GM12878 (cell line): ENCODE results near the gene TMEM255A. TPM values are rescaled to one million over a fixed set of nuclear protein-coding genes. Genes with fewer than 3 reads are reported as not detected.

Source experiments
- ATAC-seq: fragments of 200-7000 bp; cut with Tn5 transposase; 3 replicates; pipeline ENCODE4 v1.9.1; 2020; ENCODE audit warnings: mild to moderate bottlenecking, moderate library complexity
- BruUV-seq: library from RNA; stranded (reverse); fragments of 400-500 nt; replicated peaks from 2 replicates; lab custom pipeline; 2021; lab: Mats Ljungman, UMichigan
- CTCF ChIA-PET: fragments of 300-600 bp; sonication (Branson Sonifier 250); formaldehyde crosslinking; extraction: SDS; loops from one replicate; lab custom pipeline; 2021; ENCODE audit warnings: inconsistent platforms; lab: Yijun Ruan, JAX
- POLR2A ChIA-PET: fragments of 350-600 bp; formaldehyde crosslinking; extraction: SDS; loops from one replicate; lab custom pipeline; 2021; ENCODE audit warnings: inconsistent platforms; lab: Charles Lee
- RAD21 ChIA-PET: fragments of 300-600 bp; sonication (Branson Sonifier 250); formaldehyde crosslinking; loops from one replicate; lab custom pipeline; 2023; ENCODE audit warnings: antibody characterized with exemption; ENCODE audit not compliant: unreplicated experiment; lab: Charles Lee
- SMC1A ChIA-PET: fragments of 300-600 bp; sonication (Branson Sonifier 250); formaldehyde crosslinking; loops from one replicate; lab custom pipeline; 2023; ENCODE audit not compliant: unreplicated experiment, uncharacterized antibody; lab: Charles Lee
- DNase-seq: peaks from one replicate; pipeline ENCODE4 v3.0.0-alpha.2; 2011; ENCODE audit warnings: low read depth, low spot score
- FAIRE-seq: peaks from 3 replicates; lab custom pipeline; 2011; peaks lifted over from hg19 to GRCh38; lab: Jason Lieb, UNC
- H2AFZ ChIP-seq: 2 replicates; pipeline ENCODE4 v1.6.0; 2011; ENCODE audit warnings: low read depth, low read length, control low read depth; ENCODE audit not compliant: control insufficient read depth
- H3K27ac ChIP-seq: 2 replicates; pipeline ENCODE4 v1.5.1; 2011; ENCODE audit warnings: control low read depth; ENCODE audit not compliant: control insufficient read depth, insufficient read depth
- H3K27me3 ChIP-seq, 2 experiments: replicated peaks in 1 of 2; 2 replicates each; pipeline versions ENCODE4 v1.6.0 to v1.6.1; 2011; ENCODE audit warnings: low read length in 1 of 2; ENCODE audit not compliant: control insufficient read depth in 2 of 2, insufficient read depth in 2 of 2
- H3K36me3 ChIP-seq, 2 experiments: 2 replicates each; pipeline ENCODE4 v1.5.1; 2011; ENCODE audit warnings: low read length in 1 of 2; ENCODE audit not compliant: control insufficient read depth in 2 of 2, insufficient read depth in 2 of 2
- H3K4me1 ChIP-seq: 2 replicates; pipeline ENCODE4 v1.6.1; 2011; ENCODE audit warnings: mild to moderate bottlenecking, low read length, moderate library complexity, mixed read lengths; ENCODE audit not compliant: control insufficient read depth, insufficient read depth
- H3K4me2 ChIP-seq: 2 replicates; pipeline ENCODE4 v1.6.0; 2011; ENCODE audit warnings: control low read depth; ENCODE audit not compliant: control insufficient read depth, insufficient read depth
- H3K4me3 ChIP-seq: fragments of 200-600 bp; sonication (generic); 2 replicates; pipeline ENCODE4 v1.5.1; 2016
- H3K79me2 ChIP-seq: 2 replicates; pipeline ENCODE4 v1.6.0; 2011; ENCODE audit warnings: low read length; ENCODE audit not compliant: control insufficient read depth, insufficient read depth
- H3K9ac ChIP-seq: 2 replicates; pipeline ENCODE4 v1.8.0; 2011; ENCODE audit warnings: low read length, control low read depth, mixed read lengths; ENCODE audit not compliant: control insufficient read depth, insufficient read depth
- H3K9me3 ChIP-seq: replicated peaks from 3 replicates; pipeline ENCODE4 v1.5.1; 2011; ENCODE audit warnings: mild to moderate bottlenecking, low read length; ENCODE audit not compliant: control insufficient read depth, insufficient read depth
- H4K20me1 ChIP-seq: 2 replicates; pipeline ENCODE4 v1.6.0; 2011; ENCODE audit not compliant: control insufficient read depth, insufficient read depth
- BCL11A ChIP-seq: IDR thresholded peaks from 2 replicates; pipeline ENCODE4 v1.6.1; 2011; ENCODE audit warnings: low read depth, low read length
- ELK1 ChIP-seq: IDR thresholded peaks from 2 replicates; pipeline ENCODE4 v1.6.1; 2012; ENCODE audit warnings: low read depth, low read length, improper control_type of control experiment
- NR2C1 ChIP-seq: fragments of 450-650 bp; IDR thresholded peaks from 2 replicates; pipeline ENCODE4 v1.6.1; 2017; ENCODE audit warnings: antibody characterized with exemption, mild to moderate bottlenecking, moderate library complexity
- NR2F1 ChIP-seq: fragments of 450-650 bp; conservative IDR thresholded peaks from 2 replicates; pipeline ENCODE4 v1.6.1; 2017; ENCODE audit warnings: mild to moderate bottlenecking
- USF2 ChIP-seq: IDR thresholded peaks from 2 replicates; pipeline ENCODE4 v1.6.1; 2011; ENCODE audit warnings: low read depth, low read length, improper control_type of control experiment, borderline replicate concordance
- ZSCAN29 ChIP-seq: fragments of 450-650 bp; IDR thresholded peaks from 2 replicates; pipeline ENCODE4 v1.6.1; 2017; ENCODE audit warnings: mild to moderate bottlenecking, moderate library complexity
- WGBS: methylation state at CpG from one replicate; pipeline ENCODE4 v1.1.6; 2016; ENCODE audit warnings: low lambda C conversion rate; ENCODE audit not compliant: insufficient replicate concordance, insufficient coverage; ENCODE audit errors: missing lambda C conversion rate; 5-methylcytosine and 5-hydroxymethylcytosine counted together
- in situ Hi-C: fragments of 300-500 bp; cut with MboI; formaldehyde crosslinking; loops from 9 replicates; pipeline ENCODE4 v1.14.3; 2018; ENCODE audit warnings: mixed read lengths
- intact Hi-C: fragments of 100-400 bp; cut with micrococcal nuclease; formaldehyde crosslinking; loops from one replicate; pipeline ENCODE4 v1.14.2; 2022; ENCODE audit not compliant: unreplicated experiment
- polyA plus RNA-seq, 11 experiments: library from polyadenylated mRNA; depleted of rRNA in 4 of 11; unstranded in 6 of 11; stranded (reverse) in 5 of 11; fragments of >200 nt; fragmentation: Nextera tagmentation in 4 of 11; fragmentation: Illumina TruSeq in 1 of 11; extraction: Ambion mirVana in 4 of 11; extraction: Trizol in 1 of 11; gene quantifications; 1 replicate in 1 of 11; 2 replicates in 10 of 11; pipeline versions ENCODE4 v1.2.1 to v1.2.3, GENCODE V29; 2011 to 2016; ENCODE audit warnings: inconsistent platforms in 2 of 11, missing spikeins in 2 of 11, low read depth in 1 of 11
- total RNA-seq, 4 experiments: library from RNA; depleted of rRNA in 3 of 4; stranded (reverse); fragments of >200 nt in 3 of 4; fragmentation: Illumina TruSeq in 1 of 4; extraction: Trizol in 1 of 4; gene quantifications; 2 replicates each; pipeline versions ENCODE4 v1.2.1 to v1.2.3, GENCODE V29; 2013 to 2021
- TF ChIP-seq, protein P1 (sequence below): fragments of 450-650 bp; IDR thresholded peaks from 2 replicates; pipeline ENCODE4 v1.6.1; 2017; ENCODE audit warnings: mild to moderate bottlenecking, low read depth, inconsistent platforms; ENCODE audit not compliant: poor library complexity, severe bottlenecking

Gene TMEM255A
- total and polyA plus RNA-seq, 10 of the 15 experiments (the other 5 are each of a cell fraction or from before 2014, with no cell fraction given): 0.90 to 5.4 (median 1.3) TPM

- Histone ChIP-seq H3K9ac (no peak overlapping the region), H3K79me2 (no peaks in the 10 kb centered on the region), H3K36me3 (no peaks in the 10 kb centered on the region), H3K27me3 (no peaks in the 10 kb centered on the region), H2AFZ (no peak overlapping the region), H3K4me1 (peaks cover 13% of the 10 kb centered on the region), H3K4me3 (no peak overlapping the region), H3K27ac (no peak overlapping the region), H3K4me2 (no peak overlapping the region), H4K20me1 (no peaks in the 10 kb centered on the region), H3K9me3 (no peaks in the 10 kb centered on the region)
- WGBS: 2% methylated on average over 2 of the region's 2 CpGs
- CTCF ChIA-PET: interaction anchor here (0.6 to 6.0 kb wide), 7 partner anchors 11 to 320 kb away, joined by 3 to 29 read pairs (median 5); no protein-coding TSS in a partner anchor
- DNase-seq (no peak), ATAC-seq (no peak), FAIRE-seq (no peak)
- intact Hi-C loops: no loop called here
- RAD21 ChIA-PET: interaction anchor here (0.7 to 4.5 kb wide), 7 partner anchors 8 to 88 kb away, joined by 3 to 29 read pairs (median 8); partner anchors contain the start of gene ZBTB33
- in situ Hi-C loops: no loop called here
- BruUV-seq: no TSS peak
- TF ChIP-seq ELK1: no peak
- no peak for TF ChIP-seq BCL11A
- peak; percentile 60 for TF ChIP-seq NR2F1
- TF ChIP-seq, protein P1, sequence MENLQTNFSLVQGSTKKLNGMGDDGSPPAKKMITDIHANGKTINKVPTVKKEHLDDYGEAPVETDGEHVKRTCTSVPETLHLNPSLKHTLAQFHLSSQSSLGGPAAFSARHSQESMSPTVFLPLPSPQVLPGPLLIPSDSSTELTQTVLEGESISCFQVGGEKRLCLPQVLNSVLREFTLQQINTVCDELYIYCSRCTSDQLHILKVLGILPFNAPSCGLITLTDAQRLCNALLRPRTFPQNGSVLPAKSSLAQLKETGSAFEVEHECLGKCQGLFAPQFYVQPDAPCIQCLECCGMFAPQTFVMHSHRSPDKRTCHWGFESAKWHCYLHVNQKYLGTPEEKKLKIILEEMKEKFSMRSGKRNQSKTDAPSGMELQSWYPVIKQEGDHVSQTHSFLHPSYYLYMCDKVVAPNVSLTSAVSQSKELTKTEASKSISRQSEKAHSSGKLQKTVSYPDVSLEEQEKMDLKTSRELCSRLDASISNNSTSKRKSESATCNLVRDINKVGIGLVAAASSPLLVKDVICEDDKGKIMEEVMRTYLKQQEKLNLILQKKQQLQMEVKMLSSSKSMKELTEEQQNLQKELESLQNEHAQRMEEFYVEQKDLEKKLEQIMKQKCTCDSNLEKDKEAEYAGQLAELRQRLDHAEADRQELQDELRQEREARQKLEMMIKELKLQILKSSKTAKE: peak; percentile 29
- no peak for TF ChIP-seq USF2
- peak; percentile 24; the same call in 1 of the 2 replicates for TF ChIP-seq NR2C1
- no peak for TF ChIP-seq ZSCAN29
- POLR2A ChIA-PET: interaction anchor here (0.7 to 3.0 kb wide), 7 partner anchors 10 to 114 kb away, joined by 3 to 17 read pairs (median 7); partner anchors contain the start of genes TMEM255A and ZBTB33
- SMC1A ChIA-PET: interaction anchor here (0.9 to 6.6 kb wide), 10 partner anchors 8 to 88 kb away, joined by 3 to 55 read pairs (median 6); partner anchors contain the start of genes TMEM255A and ZBTB33
Observed at GRCh38 chrX:120301497-120301896, 9.8 kb downstream of the TMEM255A start.
